HG03342 (cell line): Measurements from ENCODE around the gene CWC25.
"Not testable (repeated sequence)": the region's sequence is repeated elsewhere in the genome, so short reads cannot be mapped to it uniquely, and the experiment has no call there.

Experiments
- ATAC-seq: cut with Tn5 transposase; IDR thresholded peaks from one replicate; pipeline ENCODE4 v1.9.1; 2021; ENCODE audit warnings: mild to moderate bottlenecking, moderate library complexity; ENCODE audit not compliant: unreplicated experiment

Gene CWC25

DNA sequence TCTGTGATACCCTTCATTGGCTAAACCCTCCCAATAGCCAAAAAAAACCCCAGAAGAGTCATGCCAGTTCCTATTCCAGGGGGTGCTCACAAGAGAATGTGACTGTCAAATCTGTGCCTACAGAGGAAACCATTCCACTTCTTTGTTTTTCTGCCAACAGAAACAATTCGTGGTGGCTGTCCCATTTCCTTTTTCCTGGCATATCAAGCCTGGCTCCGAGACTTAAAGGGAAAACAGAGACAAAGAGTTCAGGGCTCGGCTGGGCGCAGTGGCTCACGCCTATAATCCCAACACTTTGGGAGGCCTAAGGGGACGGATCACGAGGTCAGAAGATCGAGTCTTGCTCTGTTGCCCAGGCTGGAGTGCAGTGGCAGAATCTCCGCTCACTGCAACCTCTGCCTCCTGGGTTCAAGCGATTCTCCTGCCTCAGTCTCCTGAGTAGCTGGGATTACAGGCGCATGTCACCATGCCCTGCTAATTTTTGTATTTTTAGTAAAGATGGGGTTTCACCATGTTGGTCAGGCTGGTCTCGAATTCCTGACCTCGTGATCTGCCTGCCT is 34.9 kb downstream of the CWC25 start:
- not testable (repeated sequence) for ATAC-seq

DNA sequence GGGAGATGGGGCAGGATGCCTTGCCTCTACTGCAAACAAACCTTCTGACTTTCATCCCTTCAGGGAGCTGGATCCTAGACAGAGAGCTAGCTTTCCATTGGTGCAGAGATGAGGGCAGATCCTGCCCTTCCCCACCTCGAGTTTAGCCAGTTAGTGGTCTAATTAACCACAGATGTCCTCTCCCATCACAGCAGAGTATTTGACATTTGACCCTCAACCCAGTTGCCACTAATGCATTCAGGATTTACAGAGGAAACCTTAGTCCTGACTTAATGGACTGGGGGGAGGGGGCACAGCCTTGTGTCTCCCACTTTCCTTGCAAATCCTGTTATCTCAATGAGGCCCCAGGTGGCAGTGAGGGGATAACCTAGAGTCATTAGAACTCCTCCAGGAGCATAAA is 35.9 kb downstream of the CWC25 start:
- ATAC-seq = no peak

DNA sequence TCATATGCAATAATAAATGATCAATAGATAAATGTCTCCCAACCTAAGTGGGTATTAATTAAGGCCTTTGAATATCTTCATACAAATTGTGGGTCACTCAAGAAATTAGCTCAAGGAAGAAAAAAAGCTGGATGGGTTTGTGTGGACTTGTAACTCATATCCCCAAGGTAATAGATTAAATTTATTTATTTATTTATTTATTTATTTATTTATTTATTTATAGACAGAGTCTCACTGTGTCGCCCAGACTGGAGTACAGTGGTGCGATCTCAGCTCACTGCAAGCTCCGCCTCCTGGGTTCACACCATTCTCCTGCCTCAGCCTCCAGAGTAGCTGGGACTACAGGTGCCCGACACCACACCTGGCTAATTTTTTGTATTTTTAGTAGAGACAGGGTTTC is 37.1 kb downstream of the CWC25 start:
- not testable (repeated sequence) for ATAC-seq

DNA sequence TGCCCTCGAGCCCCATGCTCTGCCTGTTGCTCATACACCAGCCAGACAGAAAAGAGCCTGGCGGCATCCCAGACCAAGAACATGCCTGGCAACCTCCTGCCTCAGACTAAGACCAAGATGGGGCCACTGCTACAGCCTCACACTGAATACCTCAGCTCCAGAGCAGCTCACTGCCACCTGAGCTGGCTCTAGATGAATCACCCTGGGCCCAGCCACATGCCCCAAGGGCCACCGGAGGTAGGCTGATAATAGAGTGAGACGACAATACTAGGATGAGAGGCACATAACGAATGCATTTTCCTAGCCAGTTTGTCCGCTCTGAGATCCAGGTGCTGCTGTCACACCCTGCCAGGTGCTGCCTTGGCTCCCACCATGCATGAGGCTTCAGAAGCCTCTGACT is 38.7 kb downstream of the CWC25 start:
- ATAC-seq = no peak

GRCh38 chr17:38783227-38783626 is 41.9 kb downstream of the CWC25 start:
- no peak for ATAC-seq

GRCh38 chr17:38779965-38780752 is 45.0 kb downstream of the CWC25 start:
- no peak for ATAC-seq

GRCh38 chr17:38777641-38778250 is 47.4 kb downstream of the CWC25 start:
- no peak for ATAC-seq

GRCh38 chr17:38773258-38773657 is 51.9 kb downstream of the CWC25 start:
- ATAC-seq = no peak

DNA sequence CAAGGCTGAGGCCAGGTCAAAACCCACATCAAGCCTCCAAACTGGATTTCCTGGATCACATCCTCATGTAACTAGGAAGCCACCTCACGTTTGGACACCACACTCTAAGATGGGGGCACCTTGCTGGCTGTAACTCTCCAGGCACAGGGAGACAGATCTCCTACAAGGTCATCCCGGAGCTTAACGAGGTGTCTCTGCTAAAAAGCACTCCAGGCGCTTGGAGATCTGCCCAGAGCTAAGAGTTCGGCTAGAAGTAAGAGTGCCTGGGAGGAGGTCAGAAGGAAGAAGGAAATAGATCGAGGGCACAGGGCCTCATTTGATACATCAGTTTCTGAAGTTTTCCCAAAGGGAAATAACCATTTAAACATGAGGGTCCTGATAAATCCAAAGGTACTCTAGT is 56.7 kb downstream of the CWC25 start:
- ATAC-seq = no peak

DNA sequence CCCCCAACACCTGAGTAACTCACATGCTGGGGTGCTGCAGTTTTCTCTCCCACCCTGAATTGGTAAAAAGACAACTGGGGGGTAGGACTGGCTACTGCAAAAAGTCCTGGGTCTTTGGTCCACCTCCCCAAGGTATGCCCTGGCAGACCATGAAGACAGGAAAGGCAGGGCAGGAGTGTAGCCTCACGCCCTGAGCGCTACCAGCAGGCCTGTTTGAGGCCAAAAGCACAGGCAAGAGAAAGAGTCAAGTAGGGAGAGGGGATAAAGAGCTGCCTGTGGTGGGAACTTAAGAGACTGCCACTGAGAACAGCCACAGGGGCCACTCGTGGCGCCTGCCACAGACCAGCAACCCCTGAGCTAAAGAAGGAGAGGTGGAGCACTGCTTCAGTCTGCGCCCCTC is 58.8 kb downstream of the CWC25 start:
- ATAC-seq = no peak

- no peak for ATAC-seq
Observed at GRCh38 chr17:38762231-38762630, 62.9 kb downstream of the CWC25 start.

GRCh38 chr17:38761612-38762011 is 63.5 kb downstream of the CWC25 start:
- ATAC-seq = no peak

GRCh38 chr17:38753071-38753506 is 72.0 kb downstream of the CWC25 start:
- ATAC-seq = no peak

GRCh38 chr17:38752308-38753070 is 72.6 kb downstream of the CWC25 start, which contains the start of gene PSMB3:
TSS of gene PSMB3 (plus strand) at chr17:38752741. CDS start at chr17:38752827, 86 bp downstream.
- ATAC-seq = peak; percentile 74

GRCh38 chr17:38751808-38752307 is 73.3 kb downstream of the CWC25 start:
- peak; percentile 22 for ATAC-seq

GRCh38 chr17:38751144-38751807 is 73.8 kb downstream of the CWC25 start:
- no peak for ATAC-seq
